Endothelial cell (in vitro differentiated cells): ENCODE data around the gene SLC44A2. TPM values are rescaled to one million over a fixed set of nuclear protein-coding genes. Genes with fewer than 3 reads are reported as not detected.

Experiments
- DNase-seq: peaks from one replicate; pipeline ENCODE4 v3.0.0; 2021; ENCODE audit warnings: low spot score
- H3K27ac Mint-ChIP-seq: one replicate; pipeline ENCODE4 v1.8.0; 2021; ENCODE audit warnings: mixed read lengths, inconsistent platforms; ENCODE audit not compliant: unreplicated experiment
- H3K27me3 Mint-ChIP-seq: one replicate; pipeline ENCODE4 v1.8.0; 2021; ENCODE audit warnings: mild to moderate bottlenecking, moderate library complexity, mixed read lengths, inconsistent platforms; ENCODE audit not compliant: unreplicated experiment
- H3K36me3 Mint-ChIP-seq: one replicate; pipeline ENCODE4 v1.8.0; 2021; ENCODE audit warnings: mild to moderate bottlenecking, low read depth, mixed read lengths, inconsistent platforms; ENCODE audit not compliant: unreplicated experiment
- H3K4me1 Mint-ChIP-seq: one replicate; pipeline ENCODE4 v1.8.0; 2021; ENCODE audit warnings: mild to moderate bottlenecking, mixed read lengths, inconsistent platforms; ENCODE audit not compliant: unreplicated experiment
- H3K4me3 Mint-ChIP-seq: one replicate; pipeline ENCODE4 v1.8.0; 2021; ENCODE audit warnings: mild to moderate bottlenecking, mixed read lengths, inconsistent platforms; ENCODE audit not compliant: unreplicated experiment
- H3K9me3 Mint-ChIP-seq: one replicate; pipeline ENCODE4 v1.8.0; 2021; ENCODE audit warnings: mixed read lengths, inconsistent platforms; ENCODE audit not compliant: unreplicated experiment
- total RNA-seq: library from RNA; stranded (reverse); fragmentation: NEBNext Ultra II Directional; extraction: Animal tissue kit (Norgen Biotek cat#: 25700); gene quantifications from one replicate; pipeline ENCODE4 v1.2.1, GENCODE V29; 2021; ENCODE audit not compliant: unreplicated experiment
- TF ChIP-seq, protein P1 (sequence below): fragments of 200-600 bp; sonication (generic); IDR thresholded peaks from one replicate; pipeline ENCODE4 v1.5.0; 2021; ENCODE audit warnings: antibody characterized with exemption; ENCODE audit not compliant: unreplicated experiment

The SLC44A2 gene
- total RNA-seq, 1 donor from 2014 or later: 272 TPM

DNA sequence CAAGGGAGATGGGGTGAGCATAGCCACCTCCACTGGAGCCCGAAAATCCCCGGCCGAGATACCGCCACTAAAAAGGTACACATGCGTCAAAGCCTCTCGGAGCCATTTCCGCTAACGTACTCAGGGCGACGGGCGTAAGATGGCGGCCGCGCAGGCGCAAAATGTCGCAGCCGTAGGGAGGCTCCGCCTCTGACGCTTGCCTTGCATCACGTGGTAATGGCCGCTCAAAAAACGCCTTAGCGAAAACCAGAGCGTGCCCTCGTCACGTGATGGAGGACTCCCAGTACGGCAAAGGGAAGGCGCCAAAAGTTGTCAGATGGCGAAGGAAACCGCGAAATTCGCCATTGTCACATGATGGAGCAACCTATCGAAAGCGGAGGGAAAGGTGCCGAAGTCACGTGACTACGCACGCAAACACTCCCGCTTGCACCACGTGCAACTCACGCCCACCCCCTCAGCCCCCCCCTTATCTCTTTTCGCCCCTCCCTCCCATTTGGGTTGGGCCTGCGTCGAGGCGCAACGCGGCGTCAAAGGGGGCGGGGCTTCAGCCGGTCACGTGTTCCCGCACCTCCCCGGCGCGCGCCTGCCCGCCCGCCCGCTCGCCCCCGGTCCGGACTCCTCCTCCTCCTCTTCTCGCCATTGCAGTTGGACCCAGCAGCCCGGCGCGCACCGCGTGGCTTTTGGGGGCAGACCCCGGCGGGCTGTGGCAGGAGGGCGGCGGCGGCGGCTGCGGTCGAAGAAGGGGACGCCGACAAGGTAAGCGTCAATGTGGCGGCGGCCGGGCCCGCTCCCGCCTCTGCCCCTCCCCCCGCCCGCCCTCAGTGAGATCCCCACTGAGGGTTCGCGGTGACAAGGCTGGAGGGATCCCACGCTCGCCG is 28.6 kb downstream of the SLC44A2 start, which contains the start of gene ILF3:
Gene ILF3 (plus strand): TSS at position 615 of the 878 bp plus-strand sequence. CDS start 16,260 bp downstream, outside the sequence.
- H3K4me3 Mint-ChIP-seq: peak within 1 kb of the TSS; percentile 98

DNA sequence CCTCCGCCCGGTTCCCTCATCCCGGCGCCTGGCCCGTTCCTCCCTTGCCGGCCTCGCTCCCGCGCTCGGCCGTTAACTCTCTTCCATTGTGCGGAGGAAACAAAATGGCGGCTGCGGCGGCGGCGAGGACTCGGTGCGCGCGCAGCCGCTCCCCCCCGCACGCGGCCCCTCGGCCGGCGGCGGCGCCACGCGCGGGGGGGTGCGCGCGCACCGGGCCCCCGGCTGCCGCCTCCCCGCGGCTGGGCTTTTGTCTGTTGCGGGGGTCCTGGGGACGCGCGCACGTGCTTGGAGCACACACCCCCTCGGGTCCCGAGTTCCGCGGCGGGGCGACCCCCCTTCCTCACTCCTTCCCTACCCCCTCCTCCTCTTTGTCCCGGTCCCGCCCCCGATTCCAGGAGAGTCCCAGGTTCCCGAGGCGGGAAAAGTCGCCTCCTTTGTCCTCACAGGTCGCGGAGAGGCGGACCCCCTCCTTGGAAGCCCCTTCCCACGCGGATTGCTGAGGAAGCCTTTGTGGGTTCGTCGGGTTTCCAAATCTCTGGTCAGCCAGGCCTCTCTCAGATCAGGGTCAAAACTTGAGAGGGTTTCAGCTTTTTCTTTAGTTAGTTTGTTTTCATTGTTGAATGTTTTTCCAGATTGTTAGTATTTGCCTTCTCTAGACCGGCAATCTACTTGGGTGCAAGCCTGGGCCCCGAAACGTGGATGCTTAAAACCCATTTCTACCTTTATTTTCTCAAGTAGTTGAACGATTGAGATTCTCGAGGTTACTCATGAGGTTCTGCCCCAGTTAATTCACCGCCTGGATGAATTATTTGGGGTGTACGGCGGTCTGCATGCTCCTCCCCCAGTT is 29.5 kb downstream of the SLC44A2 start:
- Mint-ChIP-seq H3K9me3 (no peaks in the 10 kb centered on the region), H3K4me1 (peaks cover 24% of the 10 kb centered on the region), H3K27me3 (peaks cover 15% of the 10 kb centered on the region), H3K4me3 (peak overlapping the region; percentile 98), H3K36me3 (peaks cover 5% of the 10 kb centered on the region), H3K27ac (peak overlapping the region; percentile 89)
- DNase-seq: peak; percentile 55
- TF ChIP-seq, protein P1, sequence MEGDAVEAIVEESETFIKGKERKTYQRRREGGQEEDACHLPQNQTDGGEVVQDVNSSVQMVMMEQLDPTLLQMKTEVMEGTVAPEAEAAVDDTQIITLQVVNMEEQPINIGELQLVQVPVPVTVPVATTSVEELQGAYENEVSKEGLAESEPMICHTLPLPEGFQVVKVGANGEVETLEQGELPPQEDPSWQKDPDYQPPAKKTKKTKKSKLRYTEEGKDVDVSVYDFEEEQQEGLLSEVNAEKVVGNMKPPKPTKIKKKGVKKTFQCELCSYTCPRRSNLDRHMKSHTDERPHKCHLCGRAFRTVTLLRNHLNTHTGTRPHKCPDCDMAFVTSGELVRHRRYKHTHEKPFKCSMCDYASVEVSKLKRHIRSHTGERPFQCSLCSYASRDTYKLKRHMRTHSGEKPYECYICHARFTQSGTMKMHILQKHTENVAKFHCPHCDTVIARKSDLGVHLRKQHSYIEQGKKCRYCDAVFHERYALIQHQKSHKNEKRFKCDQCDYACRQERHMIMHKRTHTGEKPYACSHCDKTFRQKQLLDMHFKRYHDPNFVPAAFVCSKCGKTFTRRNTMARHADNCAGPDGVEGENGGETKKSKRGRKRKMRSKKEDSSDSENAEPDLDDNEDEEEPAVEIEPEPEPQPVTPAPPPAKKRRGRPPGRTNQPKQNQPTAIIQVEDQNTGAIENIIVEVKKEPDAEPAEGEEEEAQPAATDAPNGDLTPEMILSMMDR: no peak

More for the DNA sequence above, 28.6 kb downstream of the SLC44A2 start, which contains the start of gene ILF3:
- H3K36me3 Mint-ChIP-seq: peaks cover 5% of the 10 kb centered on the region
- peak within 1 kb of the TSS; percentile 97 for H3K27ac Mint-ChIP-seq
- H3K27me3 Mint-ChIP-seq: peaks cover 15% of the 10 kb centered on the region
- H3K9me3 Mint-ChIP-seq: no peaks in the 10 kb centered on the region
- TF ChIP-seq, protein P1: no peak
- peaks cover 24% of the 10 kb centered on the region for H3K4me1 Mint-ChIP-seq
- peak; percentile 98 for DNase-seq

DNA sequence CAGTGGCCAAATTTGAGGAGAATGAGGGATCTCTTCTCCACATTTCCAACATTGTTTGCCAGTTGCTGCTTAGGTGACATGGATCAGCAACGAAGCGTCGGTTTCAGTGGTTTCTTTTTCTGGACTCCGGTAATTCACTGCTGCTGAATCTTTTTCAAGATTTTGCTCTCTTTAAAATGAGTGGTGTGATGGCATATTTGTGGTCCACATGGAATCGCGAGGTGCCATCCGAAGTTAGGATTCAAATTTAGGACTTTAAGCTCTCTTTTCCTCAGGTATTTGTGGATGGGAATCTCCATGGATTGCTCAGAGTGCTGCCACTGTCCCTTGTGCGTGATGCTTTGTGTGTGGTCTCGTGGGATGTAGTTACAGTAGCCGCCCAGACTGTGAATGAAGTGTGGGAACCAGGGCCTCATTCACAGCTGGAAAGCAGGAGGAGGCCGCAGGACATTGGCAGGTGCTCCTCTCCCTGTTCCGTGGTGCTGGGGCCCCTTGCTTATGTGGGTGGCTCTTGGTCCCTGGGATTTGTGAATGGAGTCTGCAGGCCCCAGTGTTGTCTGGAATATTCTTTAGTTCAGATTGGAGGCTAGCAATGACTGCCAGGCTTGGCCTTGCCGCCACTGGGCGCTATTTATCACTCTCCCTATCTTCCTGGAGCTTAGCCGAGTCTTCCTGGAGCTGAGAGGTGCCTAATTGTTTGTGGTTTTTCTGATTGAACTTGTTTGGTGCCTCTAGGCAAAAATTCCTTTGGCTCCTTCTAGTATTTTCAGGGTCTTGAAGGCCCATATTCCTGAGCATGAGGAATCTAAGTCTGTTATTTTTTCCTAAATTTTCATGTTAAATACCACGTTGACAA is 30.3 kb downstream of the SLC44A2 start:
- Mint-ChIP-seq H3K27ac (peak overlapping the region; percentile 89), H3K4me3 (peak overlapping the region; percentile 98)
- DNase-seq: peak; percentile 22

DNA sequence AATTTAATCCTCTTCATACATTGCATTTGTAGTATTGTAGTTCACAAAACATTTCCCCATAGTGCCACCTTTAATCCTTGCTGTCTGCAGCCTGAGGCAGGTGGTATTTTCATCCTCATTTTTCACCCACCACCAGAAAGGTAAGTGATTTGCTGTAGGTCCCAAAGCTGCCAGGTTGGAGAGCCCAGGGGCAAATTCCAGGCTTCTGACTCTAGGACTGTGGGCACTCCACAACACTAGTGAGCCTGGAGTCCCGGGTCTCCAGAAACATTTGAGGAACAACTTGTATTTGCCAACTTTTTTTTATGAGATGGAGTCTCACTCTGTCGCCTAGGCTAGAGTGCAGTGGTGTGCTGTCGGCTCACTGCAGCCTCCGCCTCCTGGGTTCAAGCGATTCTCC is 35.0 kb downstream of the SLC44A2 start:
- no peak overlapping the region for H3K4me3 Mint-ChIP-seq
- TF ChIP-seq, protein P1: no peak
- H3K9me3 Mint-ChIP-seq: no peaks in the 10 kb centered on the region
- H3K27me3 Mint-ChIP-seq: peaks cover 7% of the 10 kb centered on the region
- no peak for DNase-seq
- H3K4me1 Mint-ChIP-seq: peaks cover 24% of the 10 kb centered on the region
- H3K36me3 Mint-ChIP-seq: peaks cover 16% of the 10 kb centered on the region
- H3K27ac Mint-ChIP-seq: no peak overlapping the region

More for the DNA sequence above, 30.3 kb downstream of the SLC44A2 start:
- no peaks in the 10 kb centered on the region for H3K9me3 Mint-ChIP-seq
- peaks cover 18% of the 10 kb centered on the region for H3K27me3 Mint-ChIP-seq
- TF ChIP-seq, protein P1: no peak
- H3K36me3 Mint-ChIP-seq: peaks cover 5% of the 10 kb centered on the region
- peaks cover 27% of the 10 kb centered on the region for H3K4me1 Mint-ChIP-seq
